ENCODE measurements around the gene SLC22A23.

The SLC22A23 gene

DNA sequence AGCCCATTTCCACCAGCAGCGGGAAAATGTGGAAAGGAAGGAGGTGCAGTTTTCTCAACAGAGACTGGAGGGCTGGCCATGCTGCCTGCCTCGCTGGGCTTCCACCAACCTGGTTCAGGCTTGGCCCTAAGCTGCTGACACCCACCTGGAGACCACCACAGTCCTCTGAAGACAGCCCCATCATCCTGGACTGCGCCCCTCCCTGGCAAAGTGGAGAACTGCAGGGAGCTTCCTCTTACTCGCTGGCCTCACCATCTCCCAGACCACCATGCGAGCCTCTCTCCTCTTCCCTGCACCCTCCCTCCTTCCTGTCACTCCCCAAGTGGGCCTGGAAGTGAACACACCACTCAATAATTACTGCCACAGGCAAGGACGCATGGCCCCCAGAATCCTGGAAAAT lies 126.7 kb downstream of the SLC22A23 start:
- no peak for DNase-seq

GRCh38 chr6:3329393-3330051 lies 127.3 kb downstream of the SLC22A23 start:
- DNase-seq: no peak

DNA sequence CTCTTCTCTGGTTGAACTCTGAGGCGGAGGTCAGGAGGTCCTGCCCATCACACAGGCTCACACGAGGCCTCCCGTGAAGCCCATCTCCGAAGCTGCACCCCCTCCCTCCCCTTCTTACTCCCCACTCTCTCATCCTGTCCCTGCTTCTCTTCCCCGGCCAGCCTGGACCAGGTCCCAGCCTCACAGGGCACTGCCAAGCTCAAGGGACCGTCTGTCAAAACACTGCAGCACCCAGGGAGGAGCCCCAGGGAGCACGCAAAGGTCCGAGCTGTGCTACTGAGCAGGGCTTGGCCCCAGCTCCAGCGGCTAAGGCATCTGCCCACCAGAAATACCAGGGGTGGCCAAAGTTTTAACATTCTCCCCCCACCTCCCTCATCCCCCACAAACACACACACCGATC lies 128.1 kb downstream of the SLC22A23 start:
- DNase-seq: no peak

DNA sequence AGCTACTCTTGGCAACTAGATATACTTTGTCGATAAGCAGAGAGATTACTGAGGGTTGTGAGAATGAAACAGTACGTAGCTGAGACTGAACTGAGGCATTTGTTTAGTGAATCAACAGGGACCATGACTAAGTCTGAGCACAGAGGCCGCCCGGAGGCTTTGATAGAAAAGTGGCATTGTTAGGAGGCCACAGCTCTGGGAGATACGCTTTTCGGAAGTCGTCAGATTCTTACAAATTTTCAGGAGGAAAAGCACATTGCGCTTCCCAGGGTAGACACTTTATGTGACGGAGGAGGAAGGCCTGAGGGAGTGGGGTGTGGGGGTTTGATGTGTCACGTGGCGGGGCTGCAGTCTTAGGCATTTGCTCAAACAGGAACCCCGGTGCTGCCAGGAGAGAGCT lies 128.7 kb downstream of the SLC22A23 start:
- no peak for DNase-seq

- DNase-seq: no peak
Measured at GRCh38 chr6:3327403-3327802, 129.4 kb downstream of the SLC22A23 start.

GRCh38 chr6:3326981-3327380 lies 129.9 kb downstream of the SLC22A23 start:
- no peak for DNase-seq

GRCh38 chr6:3326184-3326971 lies 130.5 kb downstream of the SLC22A23 start:
- no peak for DNase-seq

DNA sequence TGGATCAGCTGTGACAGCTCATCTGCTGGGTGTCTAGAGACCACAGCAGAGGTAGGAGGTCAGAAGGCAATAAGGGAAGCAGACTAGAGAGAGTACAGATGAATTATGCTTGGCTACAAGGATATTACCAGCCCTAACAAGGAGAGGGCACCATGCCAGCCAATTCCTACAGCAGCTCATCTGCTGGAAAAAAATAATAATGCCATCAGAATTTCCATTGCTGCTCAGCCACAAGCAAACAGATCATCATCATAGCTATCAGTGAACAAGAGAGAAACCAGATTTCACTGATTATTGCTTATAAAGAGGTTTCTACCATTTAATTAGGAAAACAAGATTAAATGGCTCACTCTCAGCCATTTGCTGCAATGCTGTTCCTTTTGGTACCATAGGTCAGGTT lies 131.6 kb downstream of the SLC22A23 start:
- DNase-seq: no peak

DNA sequence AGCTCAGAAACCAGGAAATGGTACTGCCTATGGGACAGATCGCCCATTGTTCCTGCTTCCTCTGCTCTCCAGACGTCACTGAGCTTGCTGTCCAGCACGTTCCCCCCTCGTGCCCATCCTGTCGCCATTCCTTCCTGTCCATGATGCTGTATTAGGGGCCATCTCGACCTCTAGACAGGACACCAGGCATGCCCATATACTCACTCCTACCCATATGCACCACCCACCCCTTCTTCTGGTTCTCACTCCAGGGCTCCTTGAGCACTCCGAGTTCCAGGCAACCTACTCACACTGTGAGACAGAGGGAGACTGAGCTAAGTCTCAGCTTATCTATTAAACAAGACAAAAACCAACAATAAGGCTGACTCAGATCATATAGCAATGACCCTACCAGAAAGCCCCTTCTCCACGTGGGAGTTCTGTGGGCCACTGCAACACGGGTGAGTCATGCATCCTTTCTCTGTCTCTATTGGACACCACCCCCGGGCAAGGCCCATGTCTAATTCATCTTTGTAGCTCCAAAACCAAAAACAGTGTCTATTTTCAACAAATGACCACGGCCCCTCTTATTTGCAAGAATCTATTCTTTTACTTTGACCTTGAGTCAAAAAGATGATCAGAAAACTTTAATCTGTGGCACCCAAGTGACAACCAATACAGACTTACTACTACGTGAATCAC lies 132.4 kb downstream of the SLC22A23 start:
- peak; percentile 34 for DNase-seq

DNA sequence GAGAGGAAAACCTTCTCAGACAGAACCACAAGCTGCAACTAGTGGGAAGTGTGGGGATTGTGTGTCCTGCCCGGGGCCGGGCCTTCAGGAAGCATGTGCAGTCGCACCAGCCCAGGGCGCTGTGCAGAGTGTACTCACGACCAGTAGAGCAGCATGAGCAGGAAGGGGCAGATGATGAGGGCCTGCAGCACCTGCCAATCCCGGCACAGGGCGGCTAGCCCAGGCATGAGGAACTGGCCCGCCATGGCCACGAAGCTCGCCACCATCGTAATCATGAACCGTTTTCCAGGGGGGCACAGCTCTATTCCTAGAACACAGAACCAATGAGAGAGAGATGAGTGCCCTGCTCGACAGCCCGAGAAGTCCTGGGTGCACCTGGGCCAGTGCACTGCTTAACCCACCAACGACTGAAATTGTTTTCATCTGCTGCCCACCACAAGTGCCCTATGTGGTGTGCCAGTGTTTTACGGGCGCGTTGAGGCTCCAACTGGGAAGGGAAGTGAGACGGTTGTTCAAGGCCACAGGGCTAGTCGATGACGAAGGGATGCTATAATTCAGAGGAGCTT lies 133.1 kb downstream of the SLC22A23 start:
- no peak for DNase-seq

DNA sequence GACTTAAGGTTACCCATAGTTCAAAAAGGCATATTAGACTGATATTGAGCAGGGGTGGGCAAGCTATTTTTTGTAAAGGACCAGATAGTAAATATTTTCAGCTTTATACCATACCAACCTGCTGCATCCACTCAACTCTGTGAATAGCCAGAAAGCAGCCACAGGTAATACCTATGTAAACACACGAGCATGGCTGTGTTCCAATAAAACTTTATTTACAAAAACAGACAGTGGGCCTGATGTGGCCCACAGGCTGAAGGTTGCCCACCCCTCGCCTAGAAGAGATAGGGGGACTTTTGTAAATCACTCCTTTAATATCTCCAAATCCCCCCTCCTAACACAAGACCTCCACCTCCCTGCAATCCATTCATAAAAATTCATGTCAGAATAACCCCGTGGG lies 133.7 kb downstream of the SLC22A23 start:
- no peak for DNase-seq

DNA sequence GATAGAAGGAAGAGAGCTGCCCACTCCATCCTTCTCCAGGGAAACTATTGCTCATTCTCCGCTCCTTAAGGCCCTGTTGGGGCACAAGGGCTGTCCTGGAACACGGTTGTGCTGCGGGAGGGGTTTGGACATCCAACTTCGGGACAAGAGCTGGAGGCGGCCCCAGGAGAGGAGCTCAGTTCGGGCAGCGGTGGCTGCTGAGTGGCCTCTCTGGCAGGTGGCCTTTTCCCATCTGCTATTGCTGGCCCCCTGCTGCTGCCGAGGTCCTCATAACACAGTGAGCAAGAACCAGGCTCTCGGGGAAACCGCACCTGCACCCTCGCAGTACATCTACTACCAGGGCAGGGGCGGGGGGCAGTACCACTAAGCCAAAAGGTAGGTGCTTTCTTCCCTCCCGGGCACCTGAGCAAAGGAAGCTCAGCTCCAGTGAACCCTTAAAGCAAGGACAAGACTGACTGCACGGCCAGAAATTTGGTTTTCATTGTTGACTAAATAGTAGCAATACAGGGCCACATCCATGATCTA lies 134.4 kb downstream of the SLC22A23 start:
- DNase-seq: no peak

- no peak for DNase-seq
Measured at GRCh38 chr6:3321875-3322274, 135.0 kb downstream of the SLC22A23 start.

GRCh38 chr6:3321042-3321441 lies 135.8 kb downstream of the SLC22A23 start:
- no peak for DNase-seq

DNA sequence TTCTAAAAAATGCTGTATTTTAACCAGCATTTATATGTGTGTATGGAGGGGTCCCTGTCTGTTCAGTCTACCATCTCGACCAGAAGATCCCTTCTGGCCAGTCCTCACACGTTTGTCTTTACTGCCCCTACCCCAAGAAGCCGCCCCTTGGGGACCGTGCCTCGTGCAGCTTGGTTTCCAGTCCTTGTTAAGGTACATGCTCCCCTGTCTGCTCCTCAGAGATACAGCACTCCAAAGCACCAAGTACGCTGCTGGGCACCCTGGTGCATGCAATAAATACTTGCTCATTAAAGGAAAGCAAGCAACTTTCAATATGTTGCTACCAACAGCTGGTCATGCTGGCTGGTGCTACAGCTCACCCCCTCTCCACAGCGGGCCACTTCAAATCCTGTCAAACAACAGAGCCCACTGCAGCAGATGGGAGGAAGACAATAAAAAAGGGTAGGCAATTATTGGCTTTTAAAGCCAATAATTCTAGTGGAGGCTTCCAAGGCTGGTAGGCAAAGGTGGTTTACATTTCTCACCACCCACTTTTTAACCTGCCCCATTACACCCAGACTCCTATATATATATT lies 136.5 kb downstream of the SLC22A23 start:
- DNase-seq: no peak

GRCh38 chr6:3319610-3320200 lies 137.1 kb downstream of the SLC22A23 start:
- no peak for DNase-seq

DNA sequence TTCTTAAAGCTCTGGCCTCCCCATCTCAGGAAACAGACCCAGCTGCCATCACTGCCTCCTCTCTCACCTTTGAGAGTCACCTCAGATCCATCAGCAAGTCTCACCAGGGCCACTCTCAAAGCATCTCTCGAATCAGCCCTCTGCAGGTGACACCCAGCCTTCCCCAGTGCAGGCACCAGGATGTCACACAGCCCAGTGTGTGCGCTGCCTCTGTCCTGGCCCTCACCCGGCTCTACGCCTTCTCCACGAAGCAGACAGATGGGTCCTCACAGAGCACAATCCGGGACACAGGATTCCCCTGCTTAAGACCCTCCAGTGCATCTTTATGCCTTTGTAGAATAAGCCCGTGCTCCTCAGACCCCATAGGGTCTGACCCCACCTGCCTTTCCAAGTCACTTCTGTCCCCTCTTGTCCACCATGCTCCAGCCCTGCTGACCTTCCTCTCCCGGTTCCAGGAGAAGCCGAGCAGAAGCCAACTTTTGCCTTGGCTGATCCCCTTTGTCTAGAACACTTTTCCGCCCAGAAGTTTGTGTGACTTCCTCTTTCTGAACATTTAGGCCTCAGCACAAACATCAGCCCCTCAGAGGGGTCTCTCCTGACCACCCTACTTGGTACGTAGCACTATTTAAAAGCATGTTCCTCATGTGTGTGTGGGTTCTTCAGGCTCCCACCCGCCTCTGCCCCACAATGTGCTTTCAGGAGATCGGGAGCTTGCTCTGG lies 137.9 kb downstream of the SLC22A23 start:
- DNase-seq: no peak

GRCh38 chr6:3318226-3318625 lies 138.6 kb downstream of the SLC22A23 start:
- peak; percentile 34 for DNase-seq

- DNase-seq: no peak
Measured at GRCh38 chr6:3317741-3318211, 139.1 kb downstream of the SLC22A23 start.

DNA sequence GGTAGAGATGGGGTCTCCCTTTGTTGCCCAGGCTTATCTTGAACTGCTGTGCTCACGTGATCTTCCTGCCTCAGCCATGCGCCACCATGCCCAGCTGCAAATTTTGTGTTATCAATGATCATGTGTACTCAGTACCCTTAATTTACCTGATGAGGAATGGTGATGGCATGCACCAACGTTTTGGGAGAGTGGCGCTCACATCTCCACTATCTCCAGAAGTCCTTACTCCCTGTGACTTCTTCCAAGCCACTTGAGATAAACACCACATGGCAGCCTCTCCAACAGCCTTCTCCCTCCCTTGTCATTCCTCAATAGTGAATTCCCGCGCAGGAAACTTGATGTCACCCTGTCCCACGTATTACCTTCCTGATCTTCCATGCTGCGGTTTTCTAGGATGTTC lies 140.0 kb downstream of the SLC22A23 start:
- no peak for DNase-seq

- DNase-seq: no peak
Measured at GRCh38 chr6:3316331-3316730, 140.5 kb downstream of the SLC22A23 start.

GRCh38 chr6:3315841-3316240 lies 141.0 kb downstream of the SLC22A23 start:
- DNase-seq: no peak

Data from activated CD4-positive, alpha-beta T cell treated with anti-CD3 and anti-CD28 coated beads, Interleukin-2, Interleukin-6, amounts not matched to agents 100 ng/mL and 50 ng/mL, durations not matched to agents 16 hours and 8 hours (primary cell).